ENCODE data around the gene ACSL1. TPM values are rescaled to one million over a fixed set of nuclear protein-coding genes. Genes with fewer than 3 reads are reported as not detected.

The ACSL1 gene
- total RNA-seq, 1 experiment from 2014 or later: 3.5 TPM

DNA sequence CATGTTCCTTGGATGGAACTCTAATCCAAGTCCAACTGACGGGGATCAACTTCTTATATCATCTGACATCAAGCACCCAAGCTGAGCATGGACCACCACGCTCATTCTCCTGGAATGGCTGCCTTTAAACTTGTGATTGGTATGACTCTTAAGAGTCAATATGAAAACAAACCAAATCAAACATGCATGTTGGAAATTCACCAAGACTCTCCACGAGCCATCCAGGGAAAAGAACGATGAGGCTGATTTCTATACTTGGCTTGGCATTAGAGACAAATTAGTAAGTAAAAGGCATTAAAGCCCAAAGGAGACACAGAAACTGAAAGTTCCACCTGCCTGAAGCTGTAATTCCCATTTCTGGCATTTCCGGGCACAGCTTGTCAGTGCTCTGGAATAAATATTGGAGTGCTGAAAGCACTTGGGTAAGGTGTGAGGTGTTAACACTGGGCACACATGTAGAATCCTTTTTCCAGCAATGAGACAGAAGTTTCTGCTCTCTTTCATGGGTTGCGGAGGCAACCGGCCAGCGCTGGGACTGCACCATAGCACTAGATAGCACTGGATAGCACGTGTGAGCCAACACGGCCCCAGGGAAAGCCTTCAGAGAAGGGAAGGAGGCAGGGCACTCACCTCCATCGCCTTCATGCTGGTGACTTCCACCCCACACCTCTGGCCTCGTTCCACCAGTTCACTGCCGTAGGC is 49.8 kb downstream of the ACSL1 start:
- no peak overlapping the region for H3K18ac ChIP-seq (ENCODE audit: insufficient read length, low read depth, low read length)
- no peak overlapping the region for H3K4me3 Mint-ChIP-seq

More for the DNA sequence above, 49.8 kb downstream of the ACSL1 start:
- Histone ChIP-seq H3K79me1 (ENCODE audit: insufficient read depth, low read depth, low read length, poor library complexity, severe bottlenecking) (no peaks in the 10 kb centered on the region), H3K23ac (ENCODE audit: insufficient read length, low read depth, low read length) (no peak overlapping the region), H3K23me2 (ENCODE audit: insufficient read length, low read depth, low read length, poor library complexity, severe bottlenecking) (no peaks in the 10 kb centered on the region), H4K20me1 (ENCODE audit: control insufficient read depth, insufficient read depth, insufficient read length) (no peaks in the 10 kb centered on the region), H3K79me2 (ENCODE audit: insufficient read depth, low read length) (no peaks in the 10 kb centered on the region), H3K4ac (ENCODE audit: low read depth, low read length) (no peak overlapping the region), H3T11ph (ENCODE audit: low read length) (no peak overlapping the region), H2BK12ac (ENCODE audit: insufficient read length, low read depth, low read length) (no peak overlapping the region), H2BK120ac (ENCODE audit: low read depth, low read length, poor library complexity, severe bottlenecking) (no peak overlapping the region), H4K8ac (replicated peaks; ENCODE audit: insufficient read length, low read depth, low read length) (no peak overlapping the region), H2AFZ (ENCODE audit: low read length) (no peak overlapping the region), H2AK5ac (ENCODE audit: insufficient read length, low read length) (no peak overlapping the region), H3K27me3 (ENCODE audit: insufficient read depth, low read length) (no peaks in the 10 kb centered on the region), H3K27ac (ENCODE audit: insufficient read length, low read depth, low read length) (no peak overlapping the region), H4K91ac (ENCODE audit: insufficient read length, low read depth, low read length) (no peak overlapping the region), H3K4me1 (ENCODE audit: insufficient read depth, low read length) (no peaks in the 10 kb centered on the region), H3K14ac (ENCODE audit: insufficient read depth, low read length) (no peak overlapping the region; the same call in 1 of the 2 replicates), H2BK5ac (ENCODE audit: insufficient read length, low read length) (no peak overlapping the region), H2BK20ac (ENCODE audit: low read depth, low read length, poor library complexity, severe bottlenecking) (no peak overlapping the region), H3K9ac (ENCODE audit: extremely low read depth, insufficient read length, low read length) (no peak overlapping the region), H3K56ac (ENCODE audit: insufficient read length, low read depth, low read length) (no peak overlapping the region), H4K5ac (ENCODE audit: insufficient read length, low read depth, low read length) (no peak overlapping the region), H3K4me2 (ENCODE audit: insufficient read depth, insufficient read length, low read length) (no peak overlapping the region), H2BK15ac (ENCODE audit: low read depth, low read length) (no peak overlapping the region), H3K9me3 (ENCODE audit: control insufficient read depth, low read depth, low read length) (no peaks in the 10 kb centered on the region)
- Mint-ChIP-seq H3K27ac (no peak overlapping the region), H3K36me3 (ENCODE audit: insufficient read depth in 1 of 3, low read depth in 3 of 3) (peaks cover 6 to 8% (median 6%) of the 10 kb centered on the region in 3 experiments; a peak in 6 of 7 replicates), H3K9me3 (peaks cover 6% of the 10 kb centered on the region in 2 experiments), H3K27me3 (ENCODE audit: low read depth) (no peaks in the 10 kb centered on the region), H3K4me1 (no peaks in the 10 kb centered on the region)
- DNase-seq: no peak
- no CpG with 5 or more reads among the region's 13 CpGs for whole genome bisulfite sequencing (ENCODE audit: extremely low coverage, insufficient read length, low lambda C conversion rate)
- TF ChIP-seq CTCF (conservative IDR thresholded peaks at IDR 0.05): no peak
